NCI-H2107 treated with DMSO at 0.1 percent for 48 hours (cell line): ENCODE results near the gene ABCA7.

Experiments
- DNase-seq: peaks from one replicate; lab custom pipeline; 2025; ENCODE audit not compliant: unreplicated experiment; lab: John Stamatoyannopoulos, UW

ABCA7 gene

DNA sequence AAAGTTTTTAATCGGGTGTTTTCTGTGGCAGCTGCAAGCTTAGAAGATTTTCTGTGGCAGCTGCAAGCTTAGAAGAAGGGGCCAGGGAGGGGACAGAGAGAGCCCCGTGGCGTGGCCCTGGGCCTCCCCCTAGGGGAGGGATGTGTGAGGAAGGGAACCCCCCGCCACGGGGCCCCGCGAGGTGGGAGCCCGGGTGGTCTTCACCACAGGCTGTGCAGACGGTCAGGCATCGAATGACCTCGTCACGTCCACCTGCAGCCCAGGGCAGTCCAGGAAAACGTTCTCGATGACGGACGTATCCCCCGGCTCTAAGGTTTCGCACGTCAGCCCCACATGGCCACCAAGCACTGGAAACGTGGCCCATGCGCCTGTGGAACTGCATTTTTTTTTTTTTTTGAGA lies 46.7 kb downstream of the ABCA7 start:
- no peak for DNase-seq

DNA sequence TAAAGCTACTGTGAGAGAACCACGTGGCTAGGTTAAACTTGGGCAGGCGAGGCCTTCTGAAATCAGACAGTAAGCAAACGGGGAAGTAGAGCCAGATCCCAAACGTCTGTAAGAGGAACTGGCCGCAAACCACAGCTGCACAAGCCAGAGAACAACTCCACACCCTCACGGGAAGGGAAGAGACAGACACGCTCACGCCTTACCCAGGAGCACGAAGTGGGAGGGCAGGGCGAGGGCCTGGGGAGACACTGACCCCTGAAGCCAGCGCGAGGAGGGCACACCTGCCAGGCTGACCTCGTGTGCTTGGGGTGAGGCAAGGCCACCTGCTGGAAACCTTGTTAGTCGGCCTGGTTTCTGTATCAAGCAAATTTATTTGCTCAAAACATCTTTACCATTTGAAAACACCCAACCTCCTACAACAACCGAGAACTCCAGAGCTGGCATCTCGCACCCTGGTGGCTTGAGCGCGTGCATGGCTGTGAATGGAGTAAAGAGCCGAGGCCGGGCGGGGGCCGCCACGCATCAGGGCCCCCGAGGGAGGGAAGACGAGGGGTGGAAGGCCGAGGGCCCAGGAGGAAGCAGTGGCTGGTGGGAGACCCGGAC lies 48.0 kb downstream of the ABCA7 start:
- no peak for DNase-seq

DNA sequence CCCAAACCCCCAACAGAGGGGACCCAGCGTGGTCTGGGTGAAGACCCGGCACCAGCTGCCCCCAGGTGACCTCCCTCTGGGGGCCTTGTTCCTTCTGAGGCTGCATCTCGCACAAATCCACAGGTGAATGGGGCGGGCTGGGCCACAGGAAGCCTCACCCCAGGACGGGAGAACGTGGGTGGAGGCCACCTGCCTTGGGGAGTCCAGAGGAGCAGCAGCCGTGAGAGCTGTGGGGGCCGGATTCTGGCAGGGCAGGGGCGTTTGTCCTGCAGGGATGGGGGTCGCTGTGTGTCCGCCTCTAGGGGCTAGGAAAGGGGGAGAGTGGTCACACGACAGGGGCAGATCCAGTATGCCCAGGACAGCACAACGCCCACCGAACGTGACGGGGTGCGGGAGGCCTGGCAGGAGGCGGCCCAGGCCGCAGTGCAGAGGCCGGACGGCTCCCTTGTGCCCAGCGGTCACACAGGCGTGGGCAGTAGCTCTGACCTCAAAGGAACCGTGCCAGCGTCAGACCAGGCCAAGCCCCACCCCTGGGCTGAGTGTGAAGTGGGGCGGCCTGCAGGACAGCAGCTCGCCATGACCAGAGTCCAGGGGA lies 48.6 kb downstream of the ABCA7 start:
- no peak for DNase-seq

DNA sequence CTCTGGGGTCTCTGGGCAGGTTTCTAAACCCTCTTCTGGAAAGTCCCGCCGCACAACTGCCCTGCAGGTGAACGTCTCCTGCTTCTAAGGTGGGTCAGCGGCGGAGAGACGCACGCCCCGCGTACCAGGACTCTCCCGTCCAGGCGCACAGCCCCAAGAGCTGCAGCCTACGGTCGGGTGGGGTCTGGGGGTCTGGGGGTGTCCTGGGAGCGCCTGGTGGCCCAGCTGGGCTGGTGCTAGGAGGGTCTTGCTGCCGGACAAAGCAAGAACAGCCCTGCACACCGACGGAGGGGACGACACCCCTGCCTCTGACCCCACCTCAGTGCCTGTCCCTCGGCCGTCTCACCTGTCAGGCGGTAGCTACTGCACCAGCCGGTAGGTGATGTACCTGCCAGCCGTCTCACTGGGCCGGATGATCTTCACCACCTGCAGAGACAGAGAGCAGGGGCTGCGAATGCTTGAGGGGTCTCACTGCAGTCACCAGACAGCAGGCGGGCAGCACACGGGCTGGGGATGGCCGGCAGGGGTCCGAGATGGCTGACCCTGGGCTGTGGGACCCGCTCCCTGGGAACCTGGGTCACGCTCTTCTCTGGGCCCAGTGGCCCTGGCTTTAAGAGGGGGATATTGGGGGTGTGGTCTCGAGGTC lies 49.3 kb downstream of the ABCA7 start:
- no peak for DNase-seq

DNA sequence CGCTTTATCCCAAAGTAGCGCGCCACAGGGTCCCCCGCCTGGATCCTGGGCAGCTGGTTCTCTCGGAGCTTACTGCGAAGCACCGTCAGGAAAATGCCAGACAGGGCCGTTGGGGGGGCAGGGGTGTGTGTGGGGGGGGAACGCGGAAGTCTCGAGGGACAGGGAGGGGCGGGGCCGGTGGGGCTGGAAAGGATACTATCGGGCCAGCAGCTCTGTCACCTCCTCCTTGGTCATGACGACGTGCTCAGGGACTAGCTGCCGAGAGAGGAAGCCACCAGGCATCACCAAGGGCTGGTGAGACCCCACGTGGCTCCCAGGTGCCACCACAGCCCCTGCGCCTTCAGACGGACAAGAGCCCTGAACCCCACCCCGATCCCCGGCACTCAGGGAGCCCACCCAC lies 50.0 kb downstream of the ABCA7 start:
- no peak for DNase-seq

DNA sequence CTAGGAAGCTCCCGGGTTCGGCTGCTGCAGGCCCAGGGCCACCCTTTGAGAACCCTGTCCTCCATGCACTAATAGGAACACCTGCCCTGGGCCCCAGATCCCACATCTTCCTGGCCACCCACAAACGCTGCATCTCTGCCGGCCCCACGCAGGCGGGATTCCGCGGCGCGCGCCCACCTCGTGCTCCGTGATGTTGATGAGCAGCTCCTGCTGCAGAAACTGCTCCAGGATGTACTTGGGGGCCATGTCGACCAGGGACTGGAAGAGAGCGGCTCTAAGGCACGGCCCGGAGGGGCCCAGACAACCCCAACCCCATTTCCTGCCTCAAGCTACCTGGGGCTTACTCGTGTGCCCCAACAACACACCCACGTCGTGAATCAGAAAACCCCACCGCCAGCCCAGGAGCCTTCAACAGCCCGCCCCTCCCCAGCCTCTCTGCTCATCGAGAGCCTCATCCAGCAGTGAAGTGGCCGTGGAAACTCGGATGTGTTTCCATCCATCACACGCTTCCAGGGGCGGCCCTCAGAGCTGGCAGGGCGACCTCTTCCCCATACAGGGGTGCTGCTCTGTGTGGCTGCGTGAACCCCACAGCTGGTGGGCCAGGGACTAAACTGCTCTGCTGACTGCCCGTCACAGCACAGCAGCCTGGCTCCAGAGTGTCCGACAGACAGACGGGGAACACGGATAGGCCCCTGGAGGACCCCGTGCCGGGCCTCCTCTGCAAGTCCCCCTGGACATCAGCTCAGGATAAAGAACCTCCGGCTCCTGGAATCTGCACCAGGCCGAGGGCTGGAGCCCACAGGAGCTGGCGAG lies 51.0 kb downstream of the ABCA7 start:
- DNase-seq: no peak

GRCh38 chr19:1091544-1092175 lies 51.8 kb downstream of the ABCA7 start:
- DNase-seq: no peak

GRCh38 chr19:1093330-1093729 lies 53.4 kb downstream of the ABCA7 start:
- no peak for DNase-seq

DNA sequence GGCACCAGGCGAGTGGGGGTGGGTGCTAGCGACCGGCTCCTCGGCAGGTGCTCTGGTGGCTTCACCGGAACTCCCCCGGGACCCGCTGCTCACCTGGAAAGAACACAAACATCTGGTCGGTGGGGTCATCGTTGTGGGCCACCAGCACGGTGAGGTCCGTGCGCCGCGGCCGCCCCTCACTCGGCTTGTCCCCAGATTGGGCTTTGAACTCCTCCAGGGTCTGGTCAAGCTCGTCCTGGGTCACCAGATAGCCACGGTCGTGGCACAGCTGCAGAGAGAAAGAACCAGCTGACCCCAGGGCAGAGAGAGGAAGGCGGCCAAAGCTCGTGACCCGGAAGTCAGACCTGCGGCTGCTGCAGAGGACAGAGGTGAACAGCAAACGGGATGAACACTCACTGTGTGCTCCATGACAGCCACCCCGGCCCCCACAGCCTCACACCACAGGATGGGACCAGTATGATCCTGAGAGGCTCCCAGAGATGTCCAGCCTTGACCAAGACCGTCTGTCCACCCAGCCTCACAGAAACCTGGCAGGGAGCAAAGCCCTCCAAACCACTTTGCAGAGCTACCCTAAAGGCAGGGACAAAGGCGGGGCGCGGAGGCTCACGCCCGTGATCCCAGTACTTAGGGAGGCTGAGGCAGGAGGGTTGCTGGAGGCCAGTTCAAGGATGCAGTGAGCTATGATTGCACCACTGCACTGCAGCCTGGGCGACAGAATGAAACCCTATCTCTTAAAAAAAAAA lies 54.1 kb downstream of the ABCA7 start:
- DNase-seq: no peak

- DNase-seq: no peak
These were observed 54.7 kb downstream of the ABCA7 start for GRCh38 chr19:1094655-1094977.

DNA sequence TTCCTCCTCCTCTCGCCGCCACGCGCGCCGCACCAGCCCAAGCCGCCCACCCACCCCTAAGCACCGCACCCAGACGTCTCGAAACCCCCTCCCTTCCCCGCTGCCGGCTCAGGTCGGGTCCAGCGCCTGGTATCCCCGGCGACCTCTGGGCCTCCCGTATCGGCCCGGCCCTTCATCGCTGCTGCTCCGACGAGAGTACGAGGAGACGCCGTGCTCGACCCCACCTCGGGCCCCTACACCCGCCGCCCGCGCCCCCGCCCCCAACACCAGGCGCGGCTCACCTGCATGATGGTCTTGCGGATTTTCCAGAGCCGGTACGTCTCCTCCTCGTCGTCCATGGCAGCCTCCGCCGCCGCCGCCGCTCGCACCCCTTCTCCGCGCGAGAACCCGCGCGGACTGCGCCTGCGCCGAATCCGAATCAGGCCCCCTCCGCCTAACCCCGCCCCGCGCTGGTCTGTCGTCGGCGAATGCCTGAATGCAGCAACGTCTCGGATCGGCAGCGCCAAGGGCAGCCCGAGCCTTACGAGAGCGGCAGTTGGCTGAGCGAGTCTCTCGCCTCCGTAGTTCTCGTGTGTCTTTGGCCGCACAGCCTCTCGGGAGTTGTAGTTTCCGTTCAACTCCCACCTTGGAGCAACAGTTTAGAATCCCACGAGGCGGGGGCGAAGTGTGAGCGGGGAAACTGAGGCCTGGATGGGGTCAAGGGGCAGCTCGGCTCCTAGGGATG lies 55.2 kb downstream of the ABCA7 start, which contains the start of gene POLR2E:
TSS of gene POLR2E (minus strand) at position 398 of the 724 bp plus-strand sequence. CDS start at position 338, 60 bp downstream.
- DNase-seq: peak; percentile 84

DNA sequence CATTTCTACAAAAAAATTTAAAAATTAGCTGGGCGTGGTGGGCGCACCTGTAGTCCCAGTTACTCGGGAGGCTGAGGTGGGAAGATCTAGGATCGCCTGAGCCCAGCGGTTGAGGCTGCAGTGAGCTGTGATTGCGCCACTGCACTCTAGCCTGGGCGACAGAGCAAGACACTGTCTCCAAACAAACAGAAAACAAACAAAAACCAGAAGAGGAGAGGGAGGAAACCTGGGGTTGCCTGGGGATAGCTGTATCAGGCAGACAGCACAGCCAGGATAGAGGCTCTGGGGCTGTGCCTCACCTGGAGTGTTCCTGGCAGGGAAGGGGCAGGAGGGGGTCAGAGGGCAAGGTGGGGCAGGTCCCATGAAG lies 57.9 kb downstream of the ABCA7 start:
- DNase-seq: no peak

- DNase-seq: no peak
These were observed 58.5 kb downstream of the ABCA7 start for GRCh38 chr19:1098177-1099051.

DNA sequence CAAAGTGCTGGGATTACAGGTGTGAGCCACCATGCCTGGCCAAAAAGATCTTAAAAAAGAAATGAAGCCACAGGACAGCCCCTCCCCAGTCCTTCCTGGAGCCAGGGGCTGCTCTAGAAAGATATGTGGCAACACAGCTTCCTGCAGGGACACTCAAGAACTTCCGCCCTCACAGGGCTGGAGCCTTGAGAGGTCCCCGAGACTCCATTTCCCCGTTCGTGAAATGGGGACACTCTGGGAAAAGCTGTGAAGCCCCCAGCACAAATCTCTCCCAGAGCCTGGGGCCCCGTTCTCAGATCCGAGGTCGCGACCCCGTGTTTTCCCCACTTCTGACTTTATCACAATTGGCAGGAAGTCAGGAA lies 61.4 kb downstream of the ABCA7 start:
- DNase-seq: no peak

GRCh38 chr19:1102407-1103131 lies 62.7 kb downstream of the ABCA7 start:
- DNase-seq: no peak

- no peak for DNase-seq
These were observed 63.3 kb downstream of the ABCA7 start for GRCh38 chr19:1103132-1103707.

DNA sequence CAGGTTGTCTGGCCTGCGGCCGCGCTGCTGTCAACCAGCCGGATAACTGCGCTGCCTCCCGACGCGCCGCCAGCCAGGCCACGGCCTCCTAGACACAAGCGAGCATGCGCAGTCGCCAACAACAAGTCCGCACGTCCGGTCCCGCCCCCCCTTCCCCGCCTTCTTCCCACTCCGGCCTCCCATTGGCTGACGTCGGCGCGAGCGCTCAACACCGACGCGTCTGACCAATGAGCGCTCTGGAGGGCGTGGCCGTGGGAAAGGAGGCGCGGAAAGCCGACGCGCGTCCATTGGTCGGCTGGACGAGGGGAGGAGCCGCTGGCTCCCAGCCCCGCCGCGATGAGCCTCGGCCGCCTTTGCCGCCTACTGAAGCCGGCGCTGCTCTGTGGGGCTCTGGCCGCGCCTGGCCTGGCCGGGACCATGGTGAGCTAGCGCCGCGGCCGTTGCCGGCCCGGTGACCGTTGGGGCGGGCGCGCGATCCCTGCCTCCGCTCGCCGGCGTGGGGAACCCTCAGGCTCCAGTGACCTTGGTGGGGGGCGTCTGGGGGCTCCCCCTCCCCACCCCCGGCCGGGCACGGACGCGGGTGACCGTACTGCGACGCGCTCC lies 63.9 kb downstream of the ABCA7 start, which contains the start of gene GPX4:
TSS of gene GPX4 (plus strand) at position 287 of the 603 bp plus-strand sequence. CDS start at position 337, 50 bp downstream.
- peak; percentile 91 for DNase-seq
